ENCODE data around the gene ELF4. TPM values are rescaled to one million over a fixed set of nuclear protein-coding genes. Genes with fewer than 3 reads are reported as not detected.

The ELF4 gene
- total RNA-seq, 4 donors from 2014 or later = 20.1 to 56.1 (median 44.2) TPM

DNA sequence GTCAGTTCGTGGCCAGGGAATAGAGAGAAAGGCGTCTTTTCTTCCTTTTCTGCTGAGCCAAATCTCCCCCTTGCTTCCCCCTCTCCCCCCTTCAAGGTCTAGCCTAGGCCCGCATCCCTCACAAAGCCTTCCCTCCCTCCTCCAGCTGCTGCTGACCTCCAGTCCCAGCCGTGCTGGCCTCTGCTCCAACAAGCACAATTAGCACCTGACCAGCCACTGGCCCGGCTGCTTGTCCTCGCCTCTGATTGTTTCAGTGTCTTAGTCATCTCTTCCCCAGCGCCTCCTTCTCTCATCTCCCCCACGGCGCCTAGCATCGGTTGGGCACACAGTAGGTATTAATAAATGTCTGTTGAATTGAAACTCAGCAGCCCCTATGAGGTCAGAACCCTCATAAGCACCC lies 4.2 kb downstream of the ELF4 start:
- Histone ChIP-seq H3K9me3 (no peaks in the 10 kb centered on the region), H3K4me3 (no peak overlapping the region), H3K27ac (no peak overlapping the region), H3K27me3 (no peaks in the 10 kb centered on the region), H3K4me1 (peaks cover 6 to 31% (median 8%) of the 10 kb centered on the region in 4 donors), H3K36me3 (no peaks in the 10 kb centered on the region)
- in situ Hi-C loops (cut with MboI; ENCODE audit: low pct_ligation_motif_present in 1 of 4, low pct_unique_long_range_greater_than_20kb in 1 of 4, low sequenced_read_pairs in 3 of 4) (no loop called here), intact Hi-C loops (cut with DNase I; ENCODE audit: low total_unique reads) (no loop called here)
- no peak for DNase-seq
- no peak for TF ChIP-seq POLR2AphosphoS5 (IDR thresholded peaks at IDR 0.05)
- TF ChIP-seq POLR2A (IDR thresholded peaks at IDR 0.05) = no peak
- no peak for TF ChIP-seq CTCF (IDR thresholded peaks at IDR 0.05)
- TF ChIP-seq EP300 (IDR thresholded peaks at IDR 0.05; ENCODE audit: low read depth) = no peak
- 53% methylated on average over 10 of the region's 10 CpGs; no CpG with 5 or more reads in 1 of the 2 donors for WGBS, 2 donors (ENCODE audit: low coverage in 1 of 2)

DNA sequence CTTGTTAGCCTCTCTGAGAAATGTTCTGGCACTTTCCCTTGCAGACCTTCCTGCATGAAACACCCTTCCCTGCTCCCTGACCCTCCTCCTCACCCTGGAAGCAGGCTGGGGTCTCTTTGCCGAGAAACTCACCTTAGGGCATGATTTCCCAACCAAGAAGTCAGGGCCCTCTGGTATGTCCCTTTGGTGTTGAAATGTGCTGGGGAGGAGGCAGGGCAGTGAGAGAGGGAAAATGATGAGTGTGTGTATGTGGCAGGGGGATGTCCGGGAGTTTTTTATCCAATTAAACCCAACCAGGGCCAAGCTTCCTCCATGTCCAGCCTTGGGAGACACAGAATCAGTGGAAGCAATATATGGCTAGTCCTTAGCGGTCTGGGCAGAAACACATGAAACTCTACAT lies 5.1 kb downstream of the ELF4 start:
- Histone ChIP-seq H3K9me3 (no peaks in the 10 kb centered on the region), H3K4me3 (no peak overlapping the region), H3K36me3 (no peaks in the 10 kb centered on the region), H3K27ac (no peak overlapping the region), H3K27me3 (no peaks in the 10 kb centered on the region), H3K4me1 (peaks cover 6 to 37% (median 9%) of the 10 kb centered on the region in 4 donors)
- TF ChIP-seq EP300 (IDR thresholded peaks at IDR 0.05; ENCODE audit: low read depth) = no peak
- TF ChIP-seq POLR2A (IDR thresholded peaks at IDR 0.05) = no peak
- TF ChIP-seq CTCF (IDR thresholded peaks at IDR 0.05) = no peak
- no peak for TF ChIP-seq POLR2AphosphoS5 (IDR thresholded peaks at IDR 0.05)
- in situ Hi-C loops (cut with MboI; ENCODE audit: low pct_ligation_motif_present in 1 of 4, low pct_unique_long_range_greater_than_20kb in 1 of 4, low sequenced_read_pairs in 3 of 4) = no loop called here
- intact Hi-C loops (cut with DNase I; ENCODE audit: low total_unique reads) = no loop called here
- DNase-seq = no peak
- WGBS, 2 donors (ENCODE audit: low coverage in 1 of 2) = 77 to 92% methylated on average over 2 to 3 of the region's 3 CpGs

- Histone ChIP-seq H3K27me3 (no peaks in the 10 kb centered on the region), H3K27ac (no peak overlapping the region), H3K4me3 (no peak overlapping the region), H3K9me3 (no peaks in the 10 kb centered on the region), H3K36me3 (no peaks in the 10 kb centered on the region), H3K4me1 (peaks cover 9 to 50% (median 15%) of the 10 kb centered on the region in 4 donors)
- intact Hi-C loops (cut with DNase I; ENCODE audit: low total_unique reads) (no loop called here), in situ Hi-C loops (cut with MboI; ENCODE audit: low pct_ligation_motif_present in 1 of 4, low pct_unique_long_range_greater_than_20kb in 1 of 4, low sequenced_read_pairs in 3 of 4) (no loop called here)
- WGBS, 2 donors (ENCODE audit: low coverage in 1 of 2) = 79% methylated on average over 3 of the region's 3 CpGs; no CpG with 5 or more reads in 1 of the 2 donors
- DNase-seq = no peak
- TF ChIP-seq CTCF (IDR thresholded peaks at IDR 0.05) = no peak
Measured at GRCh38 chrX:130103605-130104004, 6.7 kb downstream of the ELF4 start.

DNA sequence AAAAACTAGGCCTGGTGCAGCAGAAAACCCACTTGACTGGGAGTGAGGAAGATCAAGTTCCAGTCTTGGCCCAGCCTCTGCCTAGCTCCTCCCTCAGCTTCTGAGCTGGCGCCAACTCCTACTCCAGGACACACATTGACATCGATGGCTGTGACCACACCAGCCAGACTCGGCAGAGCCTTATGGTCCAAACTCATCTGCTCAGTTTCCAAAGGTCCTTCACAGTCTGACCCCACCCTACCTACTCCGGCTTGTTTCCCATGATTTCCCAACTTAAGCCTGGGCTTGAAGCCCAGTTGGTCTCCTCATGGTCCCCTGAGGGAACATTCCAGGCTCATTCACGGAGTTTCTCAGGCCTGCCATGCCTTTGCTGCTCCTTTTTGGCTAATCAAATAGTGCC lies 10.1 kb downstream of the ELF4 start:
- DNase-seq = peak; percentile 59
- intact Hi-C loops (cut with DNase I; ENCODE audit: low total_unique reads) (no loop called here), in situ Hi-C loops (cut with MboI; ENCODE audit: low pct_ligation_motif_present in 1 of 4, low pct_unique_long_range_greater_than_20kb in 1 of 4, low sequenced_read_pairs in 3 of 4) (no loop called here)
- peaks cover 6 to 45% (median 23%) of the 10 kb centered on the region in 4 donors for H3K4me1 ChIP-seq
- H3K27me3 ChIP-seq = no peaks in the 10 kb centered on the region
- no peak overlapping the region for H3K4me3 ChIP-seq
- H3K9me3 ChIP-seq = no peaks in the 10 kb centered on the region
- H3K36me3 ChIP-seq = no peaks in the 10 kb centered on the region
- TF ChIP-seq EP300 (IDR thresholded peaks at IDR 0.05; ENCODE audit: low read depth) = no peak
- TF ChIP-seq POLR2A (IDR thresholded peaks at IDR 0.05) = no peak
- no peak for TF ChIP-seq CTCF (IDR thresholded peaks at IDR 0.05)
- peak in 2 of 3 donors; percentile 18 to 37 for TF ChIP-seq POLR2AphosphoS5 (IDR thresholded peaks at IDR 0.05)
- WGBS, 2 donors (ENCODE audit: low coverage in 1 of 2) = 60% methylated on average over 5 of the region's 5 CpGs; no CpG with 5 or more reads in 1 of the 2 donors
- peak overlapping the region; percentile 32 to 74 (median 54) for H3K27ac ChIP-seq

All from transverse colon (tissue), 4 donors.